Esophagus squamous epithelium (tissue), 4 donors: ENCODE data around the gene MAP3K7.

Experiments
- POLR2A ChIP-seq, 4 donors: fragments of 450-650 bp; IDR thresholded peaks; one replicate each; pipeline ENCODE4 v1.6.1; 2017; ENCODE audit warnings: antibody characterized with exemption in 4 of 4, mild to moderate bottlenecking in 4 of 4, moderate library complexity in 3 of 4
- TF ChIP-seq, protein P1 (sequence below), 6 experiments: fragments of 450-650 bp in 4 of 6; fragments of 200-600 bp in 2 of 6; sonication (generic) in 2 of 6; IDR thresholded peaks; one replicate each; pipeline ENCODE4 v1.5.1; 2016 to 2019; ENCODE audit warnings: antibody characterized with exemption in 6 of 6, mild to moderate bottlenecking in 4 of 6, moderate library complexity in 4 of 6

DNA sequence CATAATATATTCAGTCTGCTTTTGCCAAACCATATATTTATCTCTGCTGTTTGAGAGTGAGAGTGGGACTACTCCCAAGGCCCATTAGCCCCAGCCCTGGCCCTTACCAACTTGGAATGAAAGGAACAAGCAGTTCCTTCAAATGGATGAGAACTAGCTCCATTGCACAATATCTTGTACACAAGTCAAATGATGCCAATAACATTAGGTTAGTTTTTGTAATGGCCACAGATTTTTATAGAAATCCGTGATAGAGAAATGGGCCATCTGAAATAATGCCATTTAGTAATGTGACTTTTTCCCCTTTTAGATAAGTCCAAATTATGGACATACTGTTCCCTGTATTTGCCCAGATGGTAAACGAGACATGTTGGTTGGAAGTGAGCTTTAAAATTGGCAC lies 117.0 kb downstream of the MAP3K7 start:
- TF ChIP-seq, protein P1, sequence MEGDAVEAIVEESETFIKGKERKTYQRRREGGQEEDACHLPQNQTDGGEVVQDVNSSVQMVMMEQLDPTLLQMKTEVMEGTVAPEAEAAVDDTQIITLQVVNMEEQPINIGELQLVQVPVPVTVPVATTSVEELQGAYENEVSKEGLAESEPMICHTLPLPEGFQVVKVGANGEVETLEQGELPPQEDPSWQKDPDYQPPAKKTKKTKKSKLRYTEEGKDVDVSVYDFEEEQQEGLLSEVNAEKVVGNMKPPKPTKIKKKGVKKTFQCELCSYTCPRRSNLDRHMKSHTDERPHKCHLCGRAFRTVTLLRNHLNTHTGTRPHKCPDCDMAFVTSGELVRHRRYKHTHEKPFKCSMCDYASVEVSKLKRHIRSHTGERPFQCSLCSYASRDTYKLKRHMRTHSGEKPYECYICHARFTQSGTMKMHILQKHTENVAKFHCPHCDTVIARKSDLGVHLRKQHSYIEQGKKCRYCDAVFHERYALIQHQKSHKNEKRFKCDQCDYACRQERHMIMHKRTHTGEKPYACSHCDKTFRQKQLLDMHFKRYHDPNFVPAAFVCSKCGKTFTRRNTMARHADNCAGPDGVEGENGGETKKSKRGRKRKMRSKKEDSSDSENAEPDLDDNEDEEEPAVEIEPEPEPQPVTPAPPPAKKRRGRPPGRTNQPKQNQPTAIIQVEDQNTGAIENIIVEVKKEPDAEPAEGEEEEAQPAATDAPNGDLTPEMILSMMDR (IDR thresholded peaks at IDR 0.05): no peak
- TF ChIP-seq POLR2A (IDR thresholded peaks at IDR 0.05): no peak
